HG03025 (cell line): ENCODE results near the gene CRBN.

Experiments used
- ATAC-seq: cut with Tn5 transposase; IDR thresholded peaks from one replicate; pipeline ENCODE4 v1.9.1; 2021; ENCODE audit warnings: mild to moderate bottlenecking, moderate library complexity; ENCODE audit not compliant: unreplicated experiment, low FRiP score

The CRBN gene

GRCh38 chr3:3117651-3118050 lies 61.8 kb downstream of the CRBN start:
- no peak for ATAC-seq

- no peak for ATAC-seq
Measured at GRCh38 chr3:3113042-3113709, 66.3 kb downstream of the CRBN start.

GRCh38 chr3:3110749-3111361 lies 68.6 kb downstream of the CRBN start:
- peak; percentile 42 for ATAC-seq

GRCh38 chr3:3110299-3110630 lies 69.2 kb downstream of the CRBN start, which contains the start of gene IL5RA:
Gene IL5RA, minus strand, starts transcription at chr3:3110374. Its CDS starts 5,390 bp downstream, at chr3:3104984.
- ATAC-seq: peak; percentile 46

- ATAC-seq: peak; percentile 55
Measured at GRCh38 chr3:3109407-3110298, 69.8 kb downstream of the CRBN start.

- ATAC-seq: no peak
Measured at GRCh38 chr3:3107858-3108257, 71.6 kb downstream of the CRBN start.

- no peak for ATAC-seq
Measured at GRCh38 chr3:3107181-3107580, 72.3 kb downstream of the CRBN start.

- ATAC-seq: no peak
Measured at GRCh38 chr3:3105815-3106214, 73.7 kb downstream of the CRBN start.

GRCh38 chr3:3105246-3105645 lies 74.2 kb downstream of the CRBN start:
- ATAC-seq: no peak

GRCh38 chr3:3102751-3103150 lies 76.7 kb downstream of the CRBN start:
- ATAC-seq: no peak

- peak; percentile 60 for ATAC-seq
Measured at GRCh38 chr3:3101660-3102458, 77.6 kb downstream of the CRBN start.
